ENCODE measurements around the gene CAAP1.
"Not testable (repeated sequence)": the region's sequence is repeated elsewhere in the genome, so short reads cannot be mapped to it uniquely, and the experiment has no call there.

CAAP1 gene

DNA sequence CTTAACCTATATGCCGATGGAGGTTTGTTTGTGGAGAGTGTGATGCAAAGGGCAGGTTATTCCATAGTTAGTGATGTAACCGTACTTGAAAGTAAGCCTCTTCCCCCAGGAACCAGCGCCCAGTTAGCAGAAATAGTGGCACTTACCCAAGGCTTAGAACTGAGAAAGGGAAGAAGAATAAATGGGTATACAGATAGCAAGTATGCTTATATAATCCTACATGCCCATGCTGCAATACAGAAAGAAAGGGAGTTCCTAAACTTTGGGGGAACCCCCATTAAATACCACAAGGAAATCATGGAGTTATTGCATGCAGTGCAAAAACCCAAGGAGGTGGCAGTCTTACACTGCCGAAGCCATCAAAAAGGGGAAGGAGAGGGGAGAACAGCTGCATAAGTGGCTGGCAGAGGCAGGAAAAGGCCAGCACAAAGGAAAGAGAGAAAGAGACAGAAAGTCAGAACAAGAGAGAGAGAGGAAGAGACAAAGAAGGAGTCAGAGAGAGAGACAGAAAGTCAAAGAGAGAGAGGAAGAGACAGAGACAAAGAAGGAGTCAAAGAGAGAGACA, 64.1 kb downstream of the CAAP1 start:
- not testable (repeated sequence) for DNase-seq

DNA sequence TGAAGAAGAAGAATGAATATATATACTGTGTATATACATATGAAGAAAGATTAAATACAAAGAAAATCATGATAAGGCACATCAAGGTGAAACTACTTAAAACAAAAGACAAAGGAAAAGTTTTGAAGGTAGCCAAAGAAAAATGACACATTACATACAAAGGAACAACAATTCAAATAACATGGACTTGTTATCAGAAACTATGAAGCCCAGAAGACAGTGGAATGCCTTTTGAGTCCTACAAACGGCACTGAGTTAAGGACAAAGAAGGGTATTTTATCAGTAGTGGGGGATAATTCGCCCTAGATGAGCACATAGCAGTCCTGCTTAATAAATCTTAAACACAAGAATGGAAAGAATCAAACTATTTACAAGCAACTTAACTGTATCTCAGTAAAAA, 77.8 kb downstream of the CAAP1 start:
- DNase-seq: no peak

DNA sequence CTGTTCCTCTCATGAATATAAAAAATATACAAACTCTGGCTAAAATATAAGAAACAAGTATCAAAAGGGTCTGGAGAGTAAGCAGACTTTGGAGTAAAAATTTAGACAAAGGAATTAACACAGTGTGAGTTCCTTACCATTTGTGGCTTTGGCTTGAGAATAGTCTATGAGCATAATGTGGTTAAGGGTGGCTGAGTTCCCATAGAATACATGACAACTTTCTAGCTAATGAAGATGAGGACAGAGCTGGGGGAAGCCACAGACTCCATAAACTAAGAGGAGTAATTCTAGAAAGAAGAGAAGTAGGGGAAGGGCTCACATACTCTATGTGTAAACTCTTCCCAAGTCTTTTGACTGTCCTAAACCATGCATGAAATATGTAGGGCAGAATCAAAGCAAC, 79.4 kb downstream of the CAAP1 start:
- no peak for DNase-seq

DNA sequence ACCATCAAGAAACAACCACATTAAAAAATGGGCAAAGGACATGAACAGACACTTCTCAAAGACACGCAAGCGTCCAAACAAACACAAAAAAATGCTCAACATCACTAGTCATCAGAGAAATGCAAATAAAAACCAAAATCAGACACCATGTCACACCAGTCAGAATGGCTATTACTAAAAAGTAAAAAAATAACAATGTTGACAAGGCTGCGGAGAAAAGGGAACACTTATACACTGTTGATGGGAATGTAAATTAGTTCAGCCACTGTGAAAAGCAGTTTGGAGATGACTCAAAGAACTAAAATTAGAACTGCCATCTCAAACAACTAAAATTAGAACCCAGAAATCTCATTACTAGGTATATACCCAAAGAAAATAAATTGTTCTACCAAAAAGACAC, 80.4 kb downstream of the CAAP1 start:
- no peak for DNase-seq

DNA sequence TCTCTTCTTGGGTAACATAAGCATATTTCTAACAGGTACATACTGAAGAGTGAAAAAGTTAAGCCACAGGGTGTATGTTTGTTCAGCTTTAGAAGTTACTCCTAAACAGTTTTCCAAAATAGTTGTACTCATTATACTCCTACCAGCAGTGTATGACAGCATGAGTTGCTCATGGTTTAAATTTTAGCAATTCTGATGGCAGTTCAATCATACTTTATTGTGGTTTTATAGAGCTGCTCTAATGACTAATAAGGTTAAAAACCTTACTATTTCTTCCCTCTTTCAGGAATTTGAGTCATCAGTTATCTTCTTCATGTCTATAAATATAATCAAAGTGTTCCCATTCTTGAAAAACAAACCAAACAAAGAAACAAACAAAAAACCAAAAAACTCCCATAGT, 81.5 kb downstream of the CAAP1 start:
- DNase-seq: no peak

DNA sequence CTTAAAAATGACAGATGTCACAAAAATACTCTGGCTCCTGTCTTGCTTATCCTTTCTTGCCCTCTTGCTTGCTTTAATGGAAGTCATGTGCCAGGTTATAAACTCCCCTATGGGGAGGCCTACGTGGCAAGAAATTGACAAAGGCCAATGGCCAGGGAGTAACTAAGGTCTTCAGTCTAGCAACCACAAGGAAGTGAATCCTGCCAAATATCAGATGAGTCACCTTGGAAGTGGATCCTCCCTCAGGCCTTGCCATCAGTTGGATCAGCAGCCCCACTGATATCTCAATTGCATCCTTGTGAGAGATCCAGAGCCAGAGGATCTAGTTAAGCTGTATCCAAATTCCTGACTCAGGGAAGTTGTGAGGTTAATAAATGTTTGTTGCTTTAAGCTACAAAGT, 82.8 kb downstream of the CAAP1 start:
- no peak for DNase-seq

DNA sequence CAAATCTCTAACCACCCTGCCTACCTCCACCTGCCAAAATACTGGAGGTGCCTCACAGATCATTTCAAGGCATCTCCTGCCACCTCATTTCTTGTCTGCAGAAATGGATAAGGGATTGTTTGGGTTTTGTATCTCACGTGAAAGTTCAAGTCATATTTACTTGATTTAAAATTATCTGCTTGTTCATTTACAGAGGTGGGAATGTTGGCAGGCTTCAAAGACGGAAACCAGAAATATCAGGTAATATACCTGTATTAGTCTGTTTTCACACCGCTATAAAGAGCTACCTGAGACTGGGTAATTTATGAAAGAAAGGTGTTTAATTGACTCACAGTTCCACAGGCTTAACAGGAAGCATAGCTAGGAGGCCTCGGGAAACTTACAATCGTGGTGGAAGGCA, 85.4 kb downstream of the CAAP1 start:
- no peak for DNase-seq

DNA sequence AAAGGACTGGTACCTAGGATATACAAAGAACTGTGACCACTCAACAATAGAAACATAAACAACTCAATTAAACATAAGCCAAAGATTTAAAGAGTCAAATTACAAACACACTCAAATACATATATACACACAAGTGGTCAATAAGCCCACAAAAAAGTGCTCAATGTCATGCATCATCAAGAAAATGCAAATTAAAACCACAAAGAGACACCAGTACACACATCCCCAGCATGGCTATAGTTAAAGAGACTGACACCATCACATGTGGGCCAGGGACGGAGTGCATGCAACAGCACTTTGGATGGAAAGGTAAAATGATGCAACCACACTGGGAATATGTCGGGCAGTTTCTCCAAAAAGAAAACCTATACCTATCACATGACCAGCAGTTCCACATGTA, 89.7 kb downstream of the CAAP1 start:
- no peak for DNase-seq

DNA sequence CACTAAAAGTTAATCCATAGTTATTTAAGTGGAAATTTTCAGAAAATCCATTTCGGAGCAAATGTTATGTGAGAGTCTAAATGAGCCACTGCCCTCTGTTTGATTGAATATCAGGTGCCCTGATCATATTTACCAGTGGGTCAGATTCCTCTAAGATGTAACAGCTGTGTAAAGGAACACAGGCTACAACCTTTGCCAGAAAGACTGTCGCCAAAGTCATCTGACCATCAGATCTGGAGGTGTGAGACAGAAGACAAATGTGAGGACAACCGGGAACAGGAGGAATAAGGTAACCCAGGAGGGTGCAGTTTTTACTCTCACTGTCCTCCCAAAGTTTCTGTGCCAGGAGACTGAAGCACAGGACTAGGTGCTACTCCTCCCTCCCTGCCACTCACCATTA, 90.8 kb downstream of the CAAP1 start:
- DNase-seq: no peak

DNA sequence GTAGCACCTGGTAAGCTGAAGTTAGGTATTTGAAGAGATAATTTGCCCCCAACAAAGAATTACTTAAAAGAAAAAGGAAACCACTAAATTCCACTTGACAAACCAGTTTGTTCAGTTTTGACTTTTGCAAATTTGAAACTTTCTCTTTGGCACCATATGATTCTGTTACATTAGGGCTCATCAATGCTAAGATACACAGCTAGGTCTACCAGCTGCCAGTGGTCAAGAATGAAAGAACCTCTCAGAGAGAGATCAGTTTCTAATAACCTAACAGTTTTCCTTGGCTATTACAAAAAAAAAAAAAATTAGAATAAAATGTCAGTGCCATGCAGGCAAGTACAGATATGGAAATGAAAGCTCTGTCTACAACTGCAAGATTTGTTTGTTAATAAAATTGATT, 92.3 kb downstream of the CAAP1 start:
- no peak for DNase-seq

DNA sequence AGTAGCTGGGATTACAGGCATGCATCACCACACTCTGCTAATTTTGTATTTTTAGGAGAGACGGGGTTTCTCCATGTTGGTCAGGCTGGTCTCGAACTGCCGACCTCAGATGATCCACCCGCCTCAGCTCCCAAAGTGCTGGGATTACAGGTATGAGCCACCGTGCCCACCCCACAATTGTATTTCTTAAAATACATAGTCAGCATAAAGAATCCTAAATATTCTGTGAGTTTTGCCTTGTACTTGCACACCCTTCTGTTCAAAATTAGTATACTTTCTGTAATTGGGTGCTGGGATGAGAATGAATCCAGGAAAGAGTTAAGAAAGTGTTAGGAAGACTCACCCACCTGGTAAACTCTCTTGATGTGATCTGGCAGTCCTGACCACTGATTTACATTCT, 101.3 kb downstream of the CAAP1 start:
- no peak for DNase-seq
